NB4 (cell line): Measurements from ENCODE around the gene CEP76.

Experiments used
- DNase-seq: peaks from one replicate; pipeline ENCODE4 v3.0.0; 2010; ENCODE audit warnings: low read depth
- H3K4me3 ChIP-seq: one replicate; pipeline ENCODE4 v1.5.1; 2011; ENCODE audit warnings: mild to moderate bottlenecking, low read depth, low read length, moderate library complexity
- CTCF ChIP-seq: IDR thresholded peaks from one replicate; pipeline ENCODE4 v1.5.1; 2012; ENCODE audit warnings: low read depth, low read length
- MAX ChIP-seq: IDR thresholded peaks from 2 replicates; pipeline ENCODE4 v1.6.1; 2011; ENCODE audit warnings: low read depth, low read length
- MYC ChIP-seq: IDR thresholded peaks from 2 replicates; pipeline ENCODE4 v1.6.1; 2011; ENCODE audit warnings: low read depth, low read length
- POLR2A ChIP-seq: IDR thresholded peaks from 2 replicates; pipeline ENCODE4 v1.6.1; 2011; ENCODE audit warnings: mild to moderate bottlenecking; ENCODE audit not compliant: insufficient read length; ENCODE audit errors: extremely low read depth

Gene CEP76

GRCh38 chr18:12750076-12750714, 47.7 kb upstream of the CEP76 start:
- TF ChIP-seq CTCF (no peak), MAX (no peak), POLR2A (no peak), MYC (no peak)
- DNase-seq: peak; percentile 42
- no peak overlapping the region for H3K4me3 ChIP-seq

- TF ChIP-seq POLR2A (no peak), MYC (no peak), MAX (no peak), CTCF (no peak)
- no peak overlapping the region for H3K4me3 ChIP-seq
Observed at GRCh38 chr18:12749121-12749520, 46.6 kb upstream of the CEP76 start.

GRCh38 chr18:12748671-12749070, 46.1 kb upstream of the CEP76 start:
- H3K4me3 ChIP-seq: no peak overlapping the region
- no peak for DNase-seq
- TF ChIP-seq MYC (no peak), MAX (no peak), CTCF (no peak), POLR2A (no peak)

More at GRCh38 chr18:12749121-12749520, 46.6 kb upstream of the CEP76 start:
- DNase-seq: no peak

- TF ChIP-seq MAX (no peak), CTCF (no peak), MYC (no peak), POLR2A (no peak)
- no peak overlapping the region for H3K4me3 ChIP-seq
- no peak for DNase-seq
Observed at GRCh38 chr18:12747530-12748315, 45.2 kb upstream of the CEP76 start.

- no peak for DNase-seq
- no peak overlapping the region for H3K4me3 ChIP-seq
- TF ChIP-seq CTCF (no peak), POLR2A (no peak), MYC (no peak), MAX (no peak)
Observed at GRCh38 chr18:12745095-12745795, 42.7 kb upstream of the CEP76 start.
